SK-N-SH treated with all-trans-retinoic acid at 6 μM for 48 hours (cell line): Measurements from ENCODE around the gene KSR2.

Source experiments
- ATAC-seq: fragments of 200-7000 bp; cut with Tn5 transposase; 3 replicates; pipeline ENCODE4 v1.9.1; 2020; ENCODE audit warnings: mild to moderate bottlenecking, moderate library complexity
- ARNTL ChIP-seq: fragments of 450-650 bp; formaldehyde crosslinking; IDR thresholded peaks from 2 replicates; pipeline ENCODE4 v1.5.0; 2020; ENCODE audit warnings: low read depth, mild to moderate bottlenecking, moderate library complexity, borderline replicate concordance
- BACH2 ChIP-seq: fragments of 250-450 bp; sonication (Bioruptor Pico); IDR thresholded peaks from 2 replicates; pipeline ENCODE4 v1.9.0; 2021; ENCODE audit warnings: mild to moderate bottlenecking, borderline replicate concordance
- CREB5 ChIP-seq: fragments of 250-450 bp; sonication (Bioruptor Pico); IDR thresholded peaks from 2 replicates; pipeline ENCODE4 v1.5.1; 2020; ENCODE audit warnings: low read depth, mild to moderate bottlenecking, moderate library complexity
- CSDC2 ChIP-seq: fragments of 250-450 bp; sonication (Bioruptor Pico); IDR thresholded peaks from 2 replicates; pipeline ENCODE4 v1.5.0; 2020; ENCODE audit warnings: mild to moderate bottlenecking, moderate library complexity
- ESRRG ChIP-seq: fragments of 250-450 bp; sonication (Bioruptor Pico); IDR thresholded peaks from 2 replicates; pipeline ENCODE4 v1.6.1; 2021; ENCODE audit warnings: mild to moderate bottlenecking
- GLIS3 ChIP-seq: fragments of 250-450 bp; sonication (Bioruptor Pico); IDR thresholded peaks from 2 replicates; pipeline ENCODE4 v1.5.0; 2020; ENCODE audit warnings: mild to moderate bottlenecking, moderate library complexity
- ISL1 ChIP-seq: fragments of 250-450 bp; sonication (Bioruptor Pico); IDR thresholded peaks from 2 replicates; pipeline ENCODE4 v2.1.2; 2022; ENCODE audit warnings: mild to moderate bottlenecking, moderate library complexity
- OSR1 ChIP-seq: fragments of 250-450 bp; sonication (Bioruptor Pico); IDR thresholded peaks from 2 replicates; pipeline ENCODE4 v1.8.0; 2022; ENCODE audit warnings: moderate library complexity, mild to moderate bottlenecking, inconsistent platforms
- PATZ1 ChIP-seq: fragments of 250-450 bp; sonication (Bioruptor Pico); IDR thresholded peaks from 2 replicates; pipeline ENCODE4 v1.8.0; 2020; ENCODE audit warnings: mild to moderate bottlenecking, moderate library complexity, borderline replicate concordance
- PPARA ChIP-seq: fragments of 250-450 bp; sonication (Bioruptor Pico); IDR thresholded peaks from 2 replicates; pipeline ENCODE4 v1.5.0; 2020; ENCODE audit warnings: mild to moderate bottlenecking, borderline replicate concordance
- RARB ChIP-seq: fragments of 250-450 bp; sonication (Bioruptor Pico); IDR thresholded peaks from 2 replicates; pipeline ENCODE4 v1.8.0; 2021; ENCODE audit warnings: mild to moderate bottlenecking, moderate library complexity
- SNAI2 ChIP-seq: fragments of 250-450 bp; sonication (Bioruptor Pico); IDR thresholded peaks from 2 replicates; pipeline ENCODE4 v1.5.0; 2020; ENCODE audit warnings: mild to moderate bottlenecking, moderate library complexity
- TCF4 ChIP-seq: fragments of 250-450 bp; sonication (Bioruptor Pico); IDR thresholded peaks from 2 replicates; pipeline ENCODE4 v1.8.0; 2021; ENCODE audit warnings: mild to moderate bottlenecking, moderate library complexity, borderline replicate concordance
- TOX ChIP-seq: fragments of 250-450 bp; sonication (Bioruptor Pico); IDR thresholded peaks from 2 replicates; pipeline ENCODE4 v1.8.0; 2021; ENCODE audit warnings: mild to moderate bottlenecking, moderate library complexity, borderline replicate concordance
- TSHZ2 ChIP-seq: fragments of 250-450 bp; sonication (Bioruptor Pico); IDR thresholded peaks from 2 replicates; pipeline ENCODE4 v1.5.0; 2020; ENCODE audit warnings: mild to moderate bottlenecking, moderate library complexity
- ZC3H10 ChIP-seq: fragments of 250-450 bp; sonication (Bioruptor Pico); IDR thresholded peaks from 2 replicates; pipeline ENCODE4 v1.5.1; 2021; ENCODE audit warnings: mild to moderate bottlenecking, moderate library complexity
- ZFP3 ChIP-seq: fragments of 250-450 bp; sonication (Bioruptor Pico); IDR thresholded peaks from 2 replicates; pipeline ENCODE4 v1.5.0; 2020; ENCODE audit warnings: mild to moderate bottlenecking, moderate library complexity
- ZFP30 ChIP-seq: fragments of 450-650 bp; formaldehyde crosslinking; IDR thresholded peaks from 2 replicates; pipeline ENCODE4 v1.5.0; 2022; ENCODE audit warnings: mild to moderate bottlenecking, moderate library complexity
- ZNF565 ChIP-seq: fragments of 450-650 bp; formaldehyde crosslinking; conservative IDR thresholded peaks from 2 replicates; pipeline ENCODE4 v1.5.0; 2020; ENCODE audit warnings: low read depth, mild to moderate bottlenecking, moderate library complexity
- ZNF70 ChIP-seq: fragments of 450-650 bp; formaldehyde crosslinking; IDR thresholded peaks from 2 replicates; pipeline ENCODE4 v1.5.0; 2020; ENCODE audit warnings: mild to moderate bottlenecking, moderate library complexity
- ZNF8 ChIP-seq: fragments of 450-650 bp; formaldehyde crosslinking; IDR thresholded peaks from 2 replicates; pipeline ENCODE4 v1.5.0; 2020; ENCODE audit warnings: mild to moderate bottlenecking, moderate library complexity
- TF ChIP-seq, protein P1 (sequence below): fragments of 250-450 bp; sonication (Bioruptor Pico); IDR thresholded peaks from 2 replicates; pipeline ENCODE4 v1.8.0; 2021; ENCODE audit warnings: low read depth, mild to moderate bottlenecking, moderate library complexity, borderline replicate concordance
- TF ChIP-seq, protein P2 (sequence below): fragments of 250-450 bp; sonication (Bioruptor Pico); IDR thresholded peaks from 2 replicates; pipeline ENCODE4 v1.5.1; 2021; ENCODE audit warnings: mild to moderate bottlenecking, moderate library complexity

The KSR2 gene

DNA sequence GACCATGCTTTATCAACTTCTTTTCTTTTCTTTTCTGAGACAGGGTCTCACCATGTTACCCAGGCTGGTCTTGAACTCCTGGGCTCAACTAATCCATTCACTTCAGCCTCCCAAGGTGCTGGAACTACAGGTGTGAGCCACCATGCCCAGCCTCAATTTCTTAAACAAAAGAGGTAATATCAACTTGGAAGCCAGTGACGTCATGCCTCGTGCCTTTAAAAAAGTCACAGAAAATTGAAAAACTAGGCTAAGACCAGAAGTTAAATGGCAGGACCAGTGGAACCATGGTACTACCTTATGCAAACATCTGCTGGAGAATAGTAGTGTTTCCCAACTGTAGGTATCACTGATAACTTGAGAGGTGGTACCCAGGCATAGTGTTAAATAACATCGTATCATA lies 103.3 kb downstream of the KSR2 start:
- no peak for ATAC-seq
- TF ChIP-seq, protein P1, sequence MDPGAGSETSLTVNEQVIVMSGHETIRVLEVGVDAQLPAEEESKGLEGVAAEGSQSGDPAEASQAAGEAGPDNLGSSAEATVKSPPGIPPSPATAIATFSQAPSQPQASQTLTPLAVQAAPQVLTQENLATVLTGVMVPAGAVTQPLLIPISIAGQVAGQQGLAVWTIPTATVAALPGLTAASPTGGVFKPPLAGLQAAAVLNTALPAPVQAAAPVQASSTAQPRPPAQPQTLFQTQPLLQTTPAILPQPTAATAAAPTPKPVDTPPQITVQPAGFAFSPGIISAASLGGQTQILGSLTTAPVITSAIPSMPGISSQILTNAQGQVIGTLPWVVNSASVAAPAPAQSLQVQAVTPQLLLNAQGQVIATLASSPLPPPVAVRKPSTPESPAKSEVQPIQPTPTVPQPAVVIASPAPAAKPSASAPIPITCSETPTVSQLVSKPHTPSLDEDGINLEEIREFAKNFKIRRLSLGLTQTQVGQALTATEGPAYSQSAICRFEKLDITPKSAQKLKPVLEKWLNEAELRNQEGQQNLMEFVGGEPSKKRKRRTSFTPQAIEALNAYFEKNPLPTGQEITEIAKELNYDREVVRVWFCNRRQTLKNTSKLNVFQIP (CRISPR knock-in tag), result no peak
- TF ChIP-seq CREB5 (CRISPR knock-in tag) (no peak), RARB (CRISPR knock-in tag) (no peak), TSHZ2 (CRISPR knock-in tag) (no peak), TCF4 (no peak), OSR1 (CRISPR knock-in tag) (no peak), ZNF70 (CRISPR knock-in tag) (no peak), PPARA (CRISPR knock-in tag) (no peak), ZNF8 (CRISPR knock-in tag) (no peak), ZFP30 (CRISPR knock-in tag) (no peak), GLIS3 (CRISPR knock-in tag) (no peak), BACH2 (CRISPR knock-in tag) (no peak), ISL1 (CRISPR knock-in tag) (no peak), ZC3H10 (CRISPR knock-in tag) (no peak), ARNTL (CRISPR knock-in tag) (no peak), CSDC2 (no peak), ZFP3 (CRISPR knock-in tag) (no peak), TOX (CRISPR knock-in tag) (no peak), ZNF565 (CRISPR knock-in tag) (no peak)
- TF ChIP-seq, protein P2, sequence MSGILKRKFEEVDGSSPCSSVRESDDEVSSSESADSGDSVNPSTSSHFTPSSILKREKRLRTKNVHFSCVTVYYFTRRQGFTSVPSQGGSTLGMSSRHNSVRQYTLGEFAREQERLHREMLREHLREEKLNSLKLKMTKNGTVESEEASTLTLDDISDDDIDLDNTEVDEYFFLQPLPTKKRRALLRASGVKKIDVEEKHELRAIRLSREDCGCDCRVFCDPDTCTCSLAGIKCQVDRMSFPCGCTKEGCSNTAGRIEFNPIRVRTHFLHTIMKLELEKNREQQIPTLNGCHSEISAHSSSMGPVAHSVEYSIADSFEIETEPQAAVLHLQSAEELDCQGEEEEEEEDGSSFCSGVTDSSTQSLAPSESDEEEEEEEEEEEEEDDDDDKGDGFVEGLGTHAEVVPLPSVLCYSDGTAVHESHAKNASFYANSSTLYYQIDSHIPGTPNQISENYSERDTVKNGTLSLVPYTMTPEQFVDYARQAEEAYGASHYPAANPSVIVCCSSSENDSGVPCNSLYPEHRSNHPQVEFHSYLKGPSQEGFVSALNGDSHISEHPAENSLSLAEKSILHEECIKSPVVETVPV (CRISPR knock-in tag), result no peak

DNA sequence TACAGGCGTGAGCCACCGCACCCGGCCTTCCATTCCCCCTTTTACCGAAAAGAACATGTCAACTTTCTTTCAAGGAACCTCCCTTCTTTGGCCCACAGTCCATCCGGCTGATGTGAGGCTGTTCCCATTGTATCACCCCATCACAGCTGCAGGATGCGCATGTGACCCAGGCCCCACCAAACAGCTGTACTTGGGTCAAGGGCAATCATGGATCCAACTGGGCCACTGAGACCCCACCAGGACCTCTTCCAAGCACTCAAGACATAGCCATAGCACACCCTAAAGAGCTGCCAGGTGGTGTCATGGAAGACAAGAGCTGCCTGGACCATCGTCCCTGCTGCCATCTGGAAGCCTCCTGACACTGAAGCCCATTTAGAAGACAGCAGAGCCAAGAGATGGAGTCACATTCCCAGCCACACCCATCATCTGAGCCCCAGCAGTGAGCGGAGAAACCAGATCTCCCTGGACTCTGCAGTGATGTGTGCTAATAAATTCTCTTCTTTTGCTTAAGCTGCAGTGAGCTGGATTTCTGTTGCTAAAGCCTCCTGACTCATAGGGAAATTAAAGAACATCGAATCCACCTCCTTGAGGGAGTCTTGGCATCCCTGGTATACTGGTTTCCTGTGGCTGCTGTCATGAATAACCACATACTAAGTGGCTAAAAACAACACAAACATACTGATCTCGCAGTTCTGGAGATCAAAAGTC lies 105.6 kb downstream of the KSR2 start:
- no peak for ATAC-seq
- TF ChIP-seq ZNF70 (CRISPR knock-in tag), result no peak
- no peak for TF ChIP-seq ZFP30 (CRISPR knock-in tag)
- TF ChIP-seq ESRRG, result no peak
- no peak for TF ChIP-seq SNAI2 (CRISPR knock-in tag)
- TF ChIP-seq PATZ1, result no peak
- no peak for TF ChIP-seq BACH2 (CRISPR knock-in tag)
- TF ChIP-seq, protein P1 (CRISPR knock-in tag), result no peak
